K562 (cell line): ENCODE results near the gene CCDC87. TPM values are rescaled to one million over a fixed set of nuclear protein-coding genes. Genes with fewer than 3 reads are reported as not detected.

Experiments
- BRCA1 ChIP-seq, 2 experiments: fragments of 450-650 bp in 1 of 2; sonication (generic) in 1 of 2; formaldehyde crosslinking in 1 of 2; IDR thresholded peaks; 2 replicates each; pipeline versions ENCODE4 v1.5.0 to v1.6.1; 2017 to 2020; ENCODE audit warnings: mild to moderate bottlenecking in 1 of 2, missing genetic modification reagents in 1 of 2
- HIVEP1 ChIP-seq: fragments of 250-450 bp; sonication (Bioruptor Pico); IDR thresholded peaks from 2 replicates; pipeline ENCODE4 v1.4.0; 2020; ENCODE audit warnings: mild to moderate bottlenecking
- HMGN3 ChIP-seq: IDR thresholded peaks from 2 replicates; pipeline ENCODE4 v1.6.1; 2011; ENCODE audit warnings: borderline replicate concordance, low read depth, mild to moderate bottlenecking, mixed read lengths, low read length; ENCODE audit not compliant: insufficient read length; ENCODE audit errors: extremely low read depth
- PHB ChIP-seq: fragments of 250-450 bp; sonication (Bioruptor Pico); IDR thresholded peaks from 2 replicates; pipeline ENCODE4 v1.5.0; 2021
- SMAD2 ChIP-seq: fragments of 150-350 bp; IDR thresholded peaks from 2 replicates; pipeline ENCODE4 v1.6.1; 2014; ENCODE audit warnings: low read depth, mild to moderate bottlenecking, low read length
- TARDBP ChIP-seq: fragments of 450-650 bp; IDR thresholded peaks from 2 replicates; pipeline ENCODE4 v1.6.1; 2016
- TGIF2 ChIP-seq: sonication (generic); formaldehyde crosslinking; IDR thresholded peaks from 2 replicates; pipeline ENCODE4 v1.8.1; 2022; ENCODE audit warnings: mild to moderate bottlenecking, missing genetic modification reagents, moderate library complexity
- ZNF431 ChIP-seq: sonication (generic); formaldehyde crosslinking; IDR thresholded peaks from 2 replicates; pipeline ENCODE4 v1.8.0; 2022; ENCODE audit warnings: mild to moderate bottlenecking, missing genetic modification reagents
- polyA plus RNA-seq, 8 experiments: library from polyadenylated mRNA; depleted of rRNA in 4 of 8; stranded (reverse) in 5 of 8; unstranded in 3 of 8; fragments of >200 nt; fragmentation: Nextera tagmentation in 2 of 8; fragmentation: Illumina TruSeq in 1 of 8; extraction: Ambion mirVana in 2 of 8; extraction: Trizol in 1 of 8; gene quantifications; 2 replicates each; pipeline versions ENCODE4 v1.2.1 to v1.2.3, GENCODE V29; 2011 to 2014; ENCODE audit warnings: inconsistent platforms in 1 of 8, missing spikeins in 1 of 8
- total RNA-seq, 7 experiments: library from RNA; depleted of rRNA in 6 of 7; stranded (reverse); fragments of >200 nt in 6 of 7; fragmentation: Illumina TruSeq in 2 of 7; extraction: Trizol in 2 of 7; gene quantifications; 2 replicates each; pipeline versions ENCODE4 v1.2.1 to v1.2.3, GENCODE V29; 2011 to 2021; ENCODE audit warnings: low replicate concordance in 1 of 7
- TF ChIP-seq, protein P1 (sequence below): fragments of 250-450 bp; sonication (Bioruptor Pico); IDR thresholded peaks from 2 replicates; pipeline ENCODE4 v1.4.0; 2020
- TF ChIP-seq, protein P2 (sequence below): fragments of 200-800 bp; sonication (Bioruptor generic); IDR thresholded peaks from 2 replicates; pipeline ENCODE4 v1.6.1; 2016; ENCODE audit warnings: missing genetic modification characterization, missing compliant biosample characterization
- TF ChIP-seq, protein P3 (sequence below): sonication (generic); formaldehyde crosslinking; IDR thresholded peaks from 2 replicates; pipeline ENCODE4 v1.8.0; 2022; ENCODE audit warnings: mild to moderate bottlenecking, missing genetic modification reagents
- TF ChIP-seq, protein P4 (sequence below): IDR thresholded peaks from 2 replicates; pipeline ENCODE4 v1.6.1; 2011; ENCODE audit warnings: borderline replicate concordance, low read depth, mild to moderate bottlenecking, moderate library complexity, low read length; ENCODE audit not compliant: insufficient read depth, poor library complexity, severe bottlenecking

CCDC87 gene
- total and polyA plus RNA-seq, 9 of the 15 experiments (the other 6 are each of a cell fraction or from before 2014, with no cell fraction given): 0.03 to 0.44 (median 0.15) TPM; not detected in 1

GRCh38 chr11:66592457-66593302 lies at the start of gene CCDC87, which contains the start of gene CCS (continued):
- TF ChIP-seq, protein P1, sequence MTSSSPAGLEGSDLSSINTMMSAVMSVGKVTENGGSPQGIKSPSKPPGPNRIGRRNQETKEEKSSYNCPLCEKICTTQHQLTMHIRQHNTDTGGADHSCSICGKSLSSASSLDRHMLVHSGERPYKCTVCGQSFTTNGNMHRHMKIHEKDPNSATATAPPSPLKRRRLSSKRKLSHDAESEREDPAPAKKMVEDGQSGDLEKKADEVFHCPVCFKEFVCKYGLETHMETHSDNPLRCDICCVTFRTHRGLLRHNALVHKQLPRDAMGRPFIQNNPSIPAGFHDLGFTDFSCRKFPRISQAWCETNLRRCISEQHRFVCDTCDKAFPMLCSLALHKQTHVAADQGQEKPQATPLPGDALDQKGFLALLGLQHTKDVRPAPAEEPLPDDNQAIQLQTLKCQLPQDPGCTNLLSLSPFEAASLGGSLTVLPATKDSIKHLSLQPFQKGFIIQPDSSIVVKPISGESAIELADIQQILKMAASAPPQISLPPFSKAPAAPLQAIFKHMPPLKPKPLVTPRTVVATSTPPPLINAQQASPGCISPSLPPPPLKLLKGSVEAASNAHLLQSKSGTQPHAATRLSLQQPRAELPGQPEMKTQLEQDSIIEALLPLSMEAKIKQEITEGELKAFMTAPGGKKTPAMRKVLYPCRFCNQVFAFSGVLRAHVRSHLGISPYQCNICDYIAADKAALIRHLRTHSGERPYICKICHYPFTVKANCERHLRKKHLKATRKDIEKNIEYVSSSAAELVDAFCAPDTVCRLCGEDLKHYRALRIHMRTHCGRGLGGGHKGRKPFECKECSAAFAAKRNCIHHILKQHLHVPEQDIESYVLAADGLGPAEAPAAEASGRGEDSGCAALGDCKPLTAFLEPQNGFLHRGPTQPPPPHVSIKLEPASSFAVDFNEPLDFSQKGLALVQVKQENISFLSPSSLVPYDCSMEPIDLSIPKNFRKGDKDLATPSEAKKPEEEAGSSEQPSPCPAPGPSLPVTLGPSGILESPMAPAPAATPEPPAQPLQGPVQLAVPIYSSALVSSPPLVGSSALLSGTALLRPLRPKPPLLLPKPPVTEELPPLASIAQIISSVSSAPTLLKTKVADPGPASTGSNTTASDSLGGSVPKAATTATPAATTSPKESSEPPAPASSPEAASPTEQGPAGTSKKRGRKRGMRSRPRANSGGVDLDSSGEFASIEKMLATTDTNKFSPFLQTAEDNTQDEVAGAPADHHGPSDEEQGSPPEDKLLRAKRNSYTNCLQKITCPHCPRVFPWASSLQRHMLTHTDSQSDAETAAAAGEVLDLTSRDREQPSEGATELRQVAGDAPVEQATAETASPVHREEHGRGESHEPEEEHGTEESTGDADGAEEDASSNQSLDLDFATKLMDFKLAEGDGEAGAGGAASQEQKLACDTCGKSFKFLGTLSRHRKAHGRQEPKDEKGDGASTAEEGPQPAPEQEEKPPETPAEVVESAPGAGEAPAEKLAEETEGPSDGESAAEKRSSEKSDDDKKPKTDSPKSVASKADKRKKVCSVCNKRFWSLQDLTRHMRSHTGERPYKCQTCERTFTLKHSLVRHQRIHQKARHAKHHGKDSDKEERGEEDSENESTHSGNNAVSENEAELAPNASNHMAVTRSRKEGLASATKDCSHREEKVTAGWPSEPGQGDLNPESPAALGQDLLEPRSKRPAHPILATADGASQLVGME (CRISPR knock-in tag): peak; percentile 50; the same call in 1 of the 2 replicates
- TF ChIP-seq HIVEP1 (CRISPR knock-in tag) (no peak), TGIF2 (CRISPR knock-in tag) (no peak), BRCA1 (IDR thresholded peaks at IDR 0.05) (no peak), BRCA1 (CRISPR knock-in tag; IDR thresholded peaks at IDR 0.05) (no peak), PHB (no peak), HMGN3 (no peak), TARDBP (0 out of 2 replicates have a peak, but pooled peaks have one; percentile 62), SMAD2 (no peak), ZNF431 (CRISPR knock-in tag) (no peak)
- TF ChIP-seq, protein P2, sequence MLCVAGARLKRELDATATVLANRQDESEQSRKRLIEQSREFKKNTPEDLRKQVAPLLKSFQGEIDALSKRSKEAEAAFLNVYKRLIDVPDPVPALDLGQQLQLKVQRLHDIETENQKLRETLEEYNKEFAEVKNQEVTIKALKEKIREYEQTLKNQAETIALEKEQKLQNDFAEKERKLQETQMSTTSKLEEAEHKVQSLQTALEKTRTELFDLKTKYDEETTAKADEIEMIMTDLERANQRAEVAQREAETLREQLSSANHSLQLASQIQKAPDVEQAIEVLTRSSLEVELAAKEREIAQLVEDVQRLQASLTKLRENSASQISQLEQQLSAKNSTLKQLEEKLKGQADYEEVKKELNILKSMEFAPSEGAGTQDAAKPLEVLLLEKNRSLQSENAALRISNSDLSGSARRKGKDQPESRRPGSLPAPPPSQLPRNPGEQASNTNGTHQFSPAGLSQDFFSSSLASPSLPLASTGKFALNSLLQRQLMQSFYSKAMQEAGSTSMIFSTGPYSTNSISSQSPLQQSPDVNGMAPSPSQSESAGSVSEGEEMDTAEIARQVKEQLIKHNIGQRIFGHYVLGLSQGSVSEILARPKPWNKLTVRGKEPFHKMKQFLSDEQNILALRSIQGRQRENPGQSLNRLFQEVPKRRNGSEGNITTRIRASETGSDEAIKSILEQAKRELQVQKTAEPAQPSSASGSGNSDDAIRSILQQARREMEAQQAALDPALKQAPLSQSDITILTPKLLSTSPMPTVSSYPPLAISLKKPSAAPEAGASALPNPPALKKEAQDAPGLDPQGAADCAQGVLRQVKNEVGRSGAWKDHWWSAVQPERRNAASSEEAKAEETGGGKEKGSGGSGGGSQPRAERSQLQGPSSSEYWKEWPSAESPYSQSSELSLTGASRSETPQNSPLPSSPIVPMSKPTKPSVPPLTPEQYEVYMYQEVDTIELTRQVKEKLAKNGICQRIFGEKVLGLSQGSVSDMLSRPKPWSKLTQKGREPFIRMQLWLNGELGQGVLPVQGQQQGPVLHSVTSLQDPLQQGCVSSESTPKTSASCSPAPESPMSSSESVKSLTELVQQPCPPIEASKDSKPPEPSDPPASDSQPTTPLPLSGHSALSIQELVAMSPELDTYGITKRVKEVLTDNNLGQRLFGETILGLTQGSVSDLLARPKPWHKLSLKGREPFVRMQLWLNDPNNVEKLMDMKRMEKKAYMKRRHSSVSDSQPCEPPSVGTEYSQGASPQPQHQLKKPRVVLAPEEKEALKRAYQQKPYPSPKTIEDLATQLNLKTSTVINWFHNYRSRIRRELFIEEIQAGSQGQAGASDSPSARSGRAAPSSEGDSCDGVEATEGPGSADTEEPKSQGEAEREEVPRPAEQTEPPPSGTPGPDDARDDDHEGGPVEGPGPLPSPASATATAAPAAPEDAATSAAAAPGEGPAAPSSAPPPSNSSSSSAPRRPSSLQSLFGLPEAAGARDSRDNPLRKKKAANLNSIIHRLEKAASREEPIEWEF (CRISPR knock-in tag): no peak
- TF ChIP-seq, protein P3, sequence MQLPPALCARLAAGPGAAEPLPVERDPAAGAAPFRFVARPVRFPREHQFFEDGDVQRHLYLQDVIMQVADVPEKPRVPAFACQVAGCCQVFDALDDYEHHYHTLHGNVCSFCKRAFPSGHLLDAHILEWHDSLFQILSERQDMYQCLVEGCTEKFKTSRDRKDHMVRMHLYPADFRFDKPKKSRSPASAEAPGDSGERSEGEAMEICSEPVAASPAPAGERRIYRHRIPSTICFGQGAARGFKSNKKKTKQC (CRISPR knock-in tag): no peak; the same call in 1 of the 2 replicates
- TF ChIP-seq, protein P4, sequence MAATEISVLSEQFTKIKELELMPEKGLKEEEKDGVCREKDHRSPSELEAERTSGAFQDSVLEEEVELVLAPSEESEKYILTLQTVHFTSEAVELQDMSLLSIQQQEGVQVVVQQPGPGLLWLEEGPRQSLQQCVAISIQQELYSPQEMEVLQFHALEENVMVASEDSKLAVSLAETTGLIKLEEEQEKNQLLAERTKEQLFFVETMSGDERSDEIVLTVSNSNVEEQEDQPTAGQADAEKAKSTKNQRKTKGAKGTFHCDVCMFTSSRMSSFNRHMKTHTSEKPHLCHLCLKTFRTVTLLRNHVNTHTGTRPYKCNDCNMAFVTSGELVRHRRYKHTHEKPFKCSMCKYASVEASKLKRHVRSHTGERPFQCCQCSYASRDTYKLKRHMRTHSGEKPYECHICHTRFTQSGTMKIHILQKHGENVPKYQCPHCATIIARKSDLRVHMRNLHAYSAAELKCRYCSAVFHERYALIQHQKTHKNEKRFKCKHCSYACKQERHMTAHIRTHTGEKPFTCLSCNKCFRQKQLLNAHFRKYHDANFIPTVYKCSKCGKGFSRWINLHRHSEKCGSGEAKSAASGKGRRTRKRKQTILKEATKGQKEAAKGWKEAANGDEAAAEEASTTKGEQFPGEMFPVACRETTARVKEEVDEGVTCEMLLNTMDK: peak; percentile 79
